Effector memory CD4-positive, alpha-beta T cell (primary cell): ENCODE measurements around the gene SYT13.

ENCODE experiments used
- DNase-seq, 3 donors: peaks; one replicate each; pipeline ENCODE4 v3.0.0-alpha.2; 2020
- H3K27ac ChIP-seq: 2 replicates; pipeline ENCODE4 v1.7.0; 2013; ENCODE audit warnings: mild to moderate bottlenecking, low read length, moderate library complexity; ENCODE audit not compliant: insufficient read depth, poor library complexity, severe bottlenecking
- H3K27me3 ChIP-seq: replicated peaks from 2 replicates; pipeline ENCODE4 v1.7.0; 2013; ENCODE audit warnings: mild to moderate bottlenecking, low read length; ENCODE audit not compliant: insufficient read depth, control insufficient read depth, poor library complexity, severe bottlenecking
- H3K36me3 ChIP-seq: 2 replicates; pipeline ENCODE4 v1.7.0; 2013; ENCODE audit warnings: mild to moderate bottlenecking, low read length, moderate library complexity; ENCODE audit not compliant: control insufficient read depth, insufficient read depth
- H3K4me1 ChIP-seq: 2 replicates; pipeline ENCODE4 v1.7.0; 2013; ENCODE audit warnings: low read length, mild to moderate bottlenecking; ENCODE audit not compliant: control insufficient read depth, insufficient read depth, poor library complexity, severe bottlenecking
- H3K4me3 ChIP-seq: 2 replicates; pipeline ENCODE4 v1.7.0; 2013; ENCODE audit warnings: low read length, low read depth, mild to moderate bottlenecking; ENCODE audit not compliant: insufficient read depth, poor library complexity, severe bottlenecking
- H3K9me3 ChIP-seq: 2 replicates; pipeline ENCODE4 v1.7.0; 2013; ENCODE audit warnings: mild to moderate bottlenecking, low read length, moderate library complexity; ENCODE audit not compliant: control insufficient read depth

SYT13 gene

DNA sequence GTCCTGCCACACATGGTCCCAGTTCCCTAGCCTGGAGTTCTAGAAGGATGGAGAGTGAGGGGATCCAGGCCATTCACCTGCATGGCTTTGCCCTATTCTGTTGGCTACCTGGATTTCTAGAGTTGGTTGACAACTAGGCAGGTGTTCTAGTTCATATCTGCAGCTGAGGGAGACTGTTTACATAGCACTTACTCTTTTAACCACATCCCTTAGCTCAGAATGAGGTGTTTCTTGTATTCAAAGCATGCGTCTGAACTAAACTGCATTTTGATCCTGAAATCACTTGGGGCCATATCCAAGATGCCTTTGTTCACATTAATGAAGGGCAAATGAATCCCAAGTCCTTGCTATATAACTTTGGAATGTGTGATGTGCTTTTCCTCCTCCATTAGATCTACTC is 60.9 kb downstream of the SYT13 start:
- Histone ChIP-seq H3K36me3 (peaks cover 13% of the 10 kb centered on the region), H3K4me1 (no peaks in the 10 kb centered on the region), H3K27me3 (no peaks in the 10 kb centered on the region), H3K4me3 (no peak overlapping the region), H3K27ac (no peak overlapping the region), H3K9me3 (no peaks in the 10 kb centered on the region)
- DNase-seq: no peak

DNA sequence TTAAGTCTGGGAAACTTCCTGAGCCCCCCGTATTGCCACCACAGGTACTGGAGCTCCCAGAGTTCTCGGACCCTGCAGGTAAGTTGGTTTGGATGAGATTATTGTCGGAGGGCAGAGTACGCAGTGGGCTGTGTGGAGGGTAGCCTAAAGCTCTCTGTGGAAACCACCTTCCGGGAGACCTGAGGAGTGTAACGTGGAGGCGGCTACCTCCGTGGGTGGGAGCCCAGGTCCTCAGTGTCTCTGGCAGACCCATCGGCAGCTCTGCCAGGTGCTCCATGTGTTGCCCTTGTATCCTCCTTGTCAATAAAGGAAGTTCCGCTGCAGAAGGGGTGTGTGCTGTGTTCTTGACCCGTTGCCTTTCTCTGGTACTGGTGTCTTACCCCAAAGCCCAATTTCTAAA is 61.4 kb downstream of the SYT13 start:
- Histone ChIP-seq H3K27ac (no peak overlapping the region), H3K4me3 (no peak overlapping the region), H3K9me3 (no peaks in the 10 kb centered on the region), H3K27me3 (no peaks in the 10 kb centered on the region), H3K4me1 (no peaks in the 10 kb centered on the region), H3K36me3 (peaks cover 13% of the 10 kb centered on the region)
- no peak for DNase-seq

DNA sequence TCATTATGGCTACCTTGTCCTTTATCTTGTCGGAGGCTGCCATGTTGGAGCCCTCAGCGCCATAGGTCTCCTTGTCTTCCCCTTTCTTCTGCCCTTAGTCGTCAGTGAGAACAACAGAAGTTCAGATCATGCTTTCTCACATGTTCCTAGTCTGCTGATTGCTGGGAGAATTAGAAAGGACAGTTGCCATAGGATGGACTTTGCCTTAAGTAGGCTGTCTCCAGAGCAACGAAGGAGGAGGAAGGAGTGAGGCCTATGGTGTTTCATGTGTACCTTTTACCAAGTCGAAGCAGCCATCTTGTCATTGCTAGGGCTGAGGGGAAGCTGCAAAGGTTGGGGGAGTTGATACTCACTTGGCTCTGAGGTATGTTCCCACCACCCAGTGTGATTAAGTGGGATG is 62.6 kb downstream of the SYT13 start:
- peaks cover 13% of the 10 kb centered on the region for H3K36me3 ChIP-seq
- H3K9me3 ChIP-seq: no peaks in the 10 kb centered on the region
- DNase-seq: no peak
- no peaks in the 10 kb centered on the region for H3K4me1 ChIP-seq
- H3K4me3 ChIP-seq: no peak overlapping the region
- no peak overlapping the region for H3K27ac ChIP-seq
- no peaks in the 10 kb centered on the region for H3K27me3 ChIP-seq

DNA sequence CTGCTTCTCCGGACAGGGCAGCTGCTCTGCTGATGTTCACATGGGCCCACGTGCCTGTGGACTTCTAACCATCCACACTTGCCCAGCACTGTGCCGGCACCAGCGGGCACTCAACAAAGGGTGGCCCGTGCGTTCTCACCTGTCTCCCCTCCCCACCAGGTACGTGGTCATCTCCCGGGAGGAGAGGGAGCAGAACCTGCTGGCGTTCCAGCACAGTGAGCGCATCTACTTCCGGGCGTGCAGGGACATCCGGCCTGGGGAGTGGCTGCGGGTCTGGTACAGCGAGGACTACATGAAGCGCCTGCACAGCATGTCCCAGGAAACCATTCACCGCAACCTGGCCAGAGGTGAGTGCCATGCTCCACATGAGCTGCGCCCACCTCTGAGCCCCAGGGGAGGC is 66.7 kb downstream of the SYT13 start:
- no peak overlapping the region for H3K27ac ChIP-seq
- H3K27me3 ChIP-seq: no peaks in the 10 kb centered on the region
- peaks cover 2% of the 10 kb centered on the region for H3K36me3 ChIP-seq
- H3K9me3 ChIP-seq: no peaks in the 10 kb centered on the region
- no peaks in the 10 kb centered on the region for H3K4me1 ChIP-seq
- DNase-seq: no peak
- no peak overlapping the region for H3K4me3 ChIP-seq

DNA sequence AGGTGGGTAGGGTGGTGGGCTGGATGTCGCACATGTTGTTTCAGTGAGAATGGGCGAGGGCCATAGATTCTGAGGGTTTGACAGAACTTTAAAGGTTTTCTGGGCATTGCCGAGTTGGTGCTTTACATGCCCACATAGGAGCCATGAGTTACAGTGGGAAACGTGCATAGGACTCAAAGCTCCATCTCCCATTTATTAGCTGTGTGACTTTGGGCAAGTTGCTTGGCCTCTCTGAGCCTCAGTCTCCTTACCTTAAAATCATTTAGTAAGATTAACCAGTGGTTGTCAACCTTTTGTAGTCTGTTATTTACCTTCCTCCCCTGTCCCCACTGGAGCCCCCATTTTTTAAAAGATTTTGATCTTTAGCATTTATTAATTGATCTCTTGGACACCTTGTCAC is 67.4 kb downstream of the SYT13 start:
- H3K4me3 ChIP-seq: no peak overlapping the region
- H3K27me3 ChIP-seq: no peaks in the 10 kb centered on the region
- H3K9me3 ChIP-seq: no peaks in the 10 kb centered on the region
- H3K27ac ChIP-seq: no peak overlapping the region
- no peak for DNase-seq
- H3K36me3 ChIP-seq: no peaks in the 10 kb centered on the region
- no peaks in the 10 kb centered on the region for H3K4me1 ChIP-seq

DNA sequence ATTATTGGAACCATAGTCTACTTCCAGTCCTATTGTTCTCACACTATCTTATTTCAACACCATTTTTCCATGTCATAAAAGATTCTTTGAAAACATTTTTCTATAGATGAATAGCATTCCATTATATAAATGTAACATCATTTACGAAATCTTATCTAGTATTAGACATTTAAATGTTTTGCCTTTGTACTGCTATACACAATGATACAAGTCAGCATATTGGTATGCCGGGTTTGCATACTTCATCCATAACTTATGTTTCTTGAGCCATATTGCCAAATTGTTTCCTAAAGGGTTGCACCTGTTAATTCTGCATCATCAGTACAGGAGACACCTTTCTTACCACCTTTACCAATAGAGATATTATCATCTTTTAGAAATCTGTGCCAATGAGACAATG is 68.2 kb downstream of the SYT13 start:
- no peaks in the 10 kb centered on the region for H3K27me3 ChIP-seq
- no peaks in the 10 kb centered on the region for H3K4me1 ChIP-seq
- H3K27ac ChIP-seq: no peak overlapping the region
- no peak for DNase-seq
- no peaks in the 10 kb centered on the region for H3K9me3 ChIP-seq
- H3K4me3 ChIP-seq: no peak overlapping the region
- H3K36me3 ChIP-seq: peaks cover 1% of the 10 kb centered on the region

DNA sequence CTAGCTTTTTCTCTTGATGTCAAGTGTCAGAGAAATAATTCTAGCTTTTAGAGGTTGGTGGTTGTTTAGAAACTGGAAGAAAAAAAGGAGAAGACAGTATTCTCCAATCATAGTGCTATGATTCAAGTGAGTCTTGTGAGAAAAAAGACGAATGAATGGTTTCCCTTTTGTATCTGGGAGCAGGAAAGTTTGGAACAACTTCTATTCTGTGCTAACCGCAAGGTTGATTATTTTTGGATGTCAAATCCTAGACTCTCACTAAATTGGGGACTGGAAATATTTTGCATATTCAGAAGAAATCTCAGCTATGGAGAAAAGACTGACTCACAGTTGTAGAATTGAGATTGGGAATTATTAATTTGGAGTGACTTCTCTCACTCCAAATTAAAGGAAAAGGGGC is 69.2 kb downstream of the SYT13 start:
- no peak overlapping the region for H3K27ac ChIP-seq
- no peaks in the 10 kb centered on the region for H3K4me1 ChIP-seq
- no peak for DNase-seq
- no peak overlapping the region for H3K4me3 ChIP-seq
- peaks cover 11% of the 10 kb centered on the region for H3K36me3 ChIP-seq
- H3K27me3 ChIP-seq: no peaks in the 10 kb centered on the region
- H3K9me3 ChIP-seq: no peaks in the 10 kb centered on the region

DNA sequence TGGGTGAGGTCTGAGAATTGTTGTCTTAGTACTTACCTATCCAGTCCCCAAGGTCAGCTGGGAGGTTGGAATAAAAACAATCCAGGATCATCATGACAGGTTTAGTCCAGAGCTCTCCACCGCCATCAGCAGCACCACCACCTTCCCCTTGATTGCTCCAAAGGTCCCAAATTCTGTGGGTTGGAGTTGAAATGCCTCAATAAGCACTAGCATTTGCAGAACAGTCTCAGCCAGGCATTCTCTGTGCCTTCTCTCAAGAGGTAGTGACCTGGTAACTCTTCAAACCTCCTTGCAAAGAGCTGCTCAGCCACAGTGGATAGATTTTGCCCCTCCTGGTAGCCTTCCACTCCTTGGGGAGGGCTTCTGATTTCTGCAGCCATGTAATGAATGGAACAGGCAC is 70.1 kb downstream of the SYT13 start:
- no peaks in the 10 kb centered on the region for H3K4me1 ChIP-seq
- no peaks in the 10 kb centered on the region for H3K9me3 ChIP-seq
- peaks cover 11% of the 10 kb centered on the region for H3K36me3 ChIP-seq
- H3K27me3 ChIP-seq: no peaks in the 10 kb centered on the region
- no peak overlapping the region for H3K4me3 ChIP-seq
- H3K27ac ChIP-seq: no peak overlapping the region
- no peak for DNase-seq

DNA sequence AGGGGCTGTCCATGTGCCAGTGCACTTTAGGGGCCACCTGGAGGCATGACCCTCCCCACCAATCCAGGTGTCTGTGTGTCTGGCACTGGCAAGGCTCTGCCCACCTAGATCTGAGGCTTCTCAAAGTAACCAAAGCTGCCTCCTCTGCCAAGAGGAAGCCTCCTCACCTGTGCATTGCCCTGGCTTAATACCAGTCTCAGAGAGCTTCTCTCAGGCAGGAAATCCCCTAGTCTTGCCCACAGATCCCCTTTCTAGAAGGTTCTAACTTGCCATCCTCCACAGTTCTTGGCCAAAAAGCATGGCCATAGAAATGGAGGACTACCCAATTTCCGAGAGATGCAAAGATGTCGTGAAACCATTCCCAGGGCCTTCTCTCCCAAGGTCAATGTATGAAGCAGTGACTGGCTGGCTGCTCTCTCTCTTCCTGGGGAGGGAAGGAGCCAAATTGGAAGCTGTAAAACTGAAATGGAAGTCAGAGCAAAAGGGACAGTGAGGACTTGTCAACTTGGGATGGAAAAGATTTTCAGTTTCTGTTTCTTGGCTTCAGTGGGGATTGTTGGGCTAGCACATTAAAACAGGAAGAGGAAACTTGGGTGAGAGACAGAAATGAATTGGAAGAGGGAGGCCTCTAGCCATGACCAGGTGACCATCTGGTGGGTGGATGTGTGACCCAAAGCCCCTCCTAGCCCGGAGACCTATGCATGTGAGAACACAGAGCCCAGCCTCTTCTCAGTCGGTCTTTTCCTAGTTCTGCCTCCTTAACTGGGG is 70.9 kb downstream of the SYT13 start:
- no peaks in the 10 kb centered on the region for H3K27me3 ChIP-seq
- no peaks in the 10 kb centered on the region for H3K9me3 ChIP-seq

DNA sequence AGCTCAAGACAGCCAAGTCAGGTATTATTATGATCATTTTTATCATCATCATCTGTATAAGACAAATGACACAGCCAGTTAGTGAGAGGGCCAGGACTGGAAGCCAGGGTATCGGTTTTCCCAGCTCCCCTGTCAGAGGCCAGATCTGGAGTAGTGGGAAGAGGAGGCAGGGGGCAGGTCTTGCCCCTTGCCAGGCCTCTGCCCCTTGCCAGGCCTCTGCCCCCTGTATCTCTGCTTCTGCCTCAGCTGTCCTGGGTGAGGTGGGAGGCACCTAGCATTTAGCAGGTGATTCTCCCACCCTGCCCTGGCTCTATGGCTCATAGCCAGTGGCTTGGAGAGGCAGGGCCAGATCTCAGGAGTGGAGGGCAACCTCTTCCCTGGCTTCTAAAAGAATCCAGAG is 72.4 kb downstream of the SYT13 start:
- H3K36me3 ChIP-seq: peaks cover 11% of the 10 kb centered on the region
- no peak overlapping the region for H3K27ac ChIP-seq
- H3K4me3 ChIP-seq: no peak overlapping the region
- H3K27me3 ChIP-seq: no peaks in the 10 kb centered on the region
- no peaks in the 10 kb centered on the region for H3K4me1 ChIP-seq
- DNase-seq: no peak
- no peaks in the 10 kb centered on the region for H3K9me3 ChIP-seq

More for the DNA sequence above, 70.9 kb downstream of the SYT13 start:
- no peaks in the 10 kb centered on the region for H3K4me1 ChIP-seq
- peaks cover 11% of the 10 kb centered on the region for H3K36me3 ChIP-seq
- no peak overlapping the region for H3K27ac ChIP-seq
- DNase-seq: no peak
- no peak overlapping the region for H3K4me3 ChIP-seq
